ENCODE measurements around the gene SPSB4. TPM values are rescaled to one million over a fixed set of nuclear protein-coding genes. Genes with fewer than 3 reads are reported as not detected.
"Not testable (repeated sequence)": the region's sequence is repeated elsewhere in the genome, so short reads cannot be mapped to it uniquely, and the experiment has no call there.

Gene SPSB4
- total and polyA plus RNA-seq, 2 donors (not counting 1 experiment from before 2014, with no cell fraction given) = not detected

DNA sequence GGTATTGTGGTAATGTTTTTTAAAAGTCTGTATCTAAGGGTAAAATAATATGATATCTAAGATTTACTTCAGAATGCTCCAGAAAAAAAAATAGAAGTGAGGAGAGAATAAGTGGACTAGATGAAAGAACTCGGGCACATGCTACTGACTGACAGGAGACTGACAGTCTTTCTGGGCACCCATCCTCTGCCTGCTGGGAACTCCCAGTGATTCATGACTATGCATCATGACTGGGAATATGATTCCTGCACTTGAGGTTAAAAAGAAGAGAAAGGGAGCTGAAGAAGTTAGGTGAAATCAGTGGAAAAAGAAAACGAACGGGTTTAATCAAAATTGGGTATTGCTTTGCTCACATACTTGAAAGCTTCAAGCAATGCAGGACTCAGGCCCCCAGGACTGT is 35.7 kb upstream of the SPSB4 start:
- WGBS (ENCODE audit: insufficient coverage) = 94% methylated on average over 1 of the region's 3 CpGs
- H3K4me1 ChIP-seq (ENCODE audit: control insufficient read depth in 2 of 2, insufficient read depth in 2 of 2, low read length in 2 of 2) = no peaks in the 10 kb centered on the region
- ChIA-PET CTCF (no interaction called here), POLR2A (no interaction called here)
- no peak for ATAC-seq (ENCODE audit: low read depth)
- H4K20me1 ChIP-seq (ENCODE audit: control insufficient read depth, insufficient read depth, low read length, poor library complexity, severe bottlenecking) = no peaks in the 10 kb centered on the region
- intact Hi-C loops (cut with micrococcal nuclease) = no loop called here
- H3K4me3 ChIP-seq (ENCODE audit: control extremely low read depth in 1 of 5, extremely low read depth in 1 of 5, insufficient read depth in 1 of 5, low read depth in 2 of 5, low read length in 4 of 5) = no peak overlapping the region
- TF ChIP-seq EZH2 (IDR thresholded peaks at IDR 0.05; ENCODE audit: borderline replicate concordance, insufficient read depth, low read depth, low read length, poor library complexity, severe bottlenecking) = no peak
- TF ChIP-seq, protein P1, sequence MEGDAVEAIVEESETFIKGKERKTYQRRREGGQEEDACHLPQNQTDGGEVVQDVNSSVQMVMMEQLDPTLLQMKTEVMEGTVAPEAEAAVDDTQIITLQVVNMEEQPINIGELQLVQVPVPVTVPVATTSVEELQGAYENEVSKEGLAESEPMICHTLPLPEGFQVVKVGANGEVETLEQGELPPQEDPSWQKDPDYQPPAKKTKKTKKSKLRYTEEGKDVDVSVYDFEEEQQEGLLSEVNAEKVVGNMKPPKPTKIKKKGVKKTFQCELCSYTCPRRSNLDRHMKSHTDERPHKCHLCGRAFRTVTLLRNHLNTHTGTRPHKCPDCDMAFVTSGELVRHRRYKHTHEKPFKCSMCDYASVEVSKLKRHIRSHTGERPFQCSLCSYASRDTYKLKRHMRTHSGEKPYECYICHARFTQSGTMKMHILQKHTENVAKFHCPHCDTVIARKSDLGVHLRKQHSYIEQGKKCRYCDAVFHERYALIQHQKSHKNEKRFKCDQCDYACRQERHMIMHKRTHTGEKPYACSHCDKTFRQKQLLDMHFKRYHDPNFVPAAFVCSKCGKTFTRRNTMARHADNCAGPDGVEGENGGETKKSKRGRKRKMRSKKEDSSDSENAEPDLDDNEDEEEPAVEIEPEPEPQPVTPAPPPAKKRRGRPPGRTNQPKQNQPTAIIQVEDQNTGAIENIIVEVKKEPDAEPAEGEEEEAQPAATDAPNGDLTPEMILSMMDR (IDR thresholded peaks at IDR 0.05) = no peak
- no peaks in the 10 kb centered on the region for H3K79me2 ChIP-seq (ENCODE audit: control insufficient read depth, insufficient read depth, low read length)
- Mint-ChIP-seq H3K27ac (no peak overlapping the region), H3K27me3 (peaks cover 32% of the 10 kb centered on the region), H3K4me1 (peaks cover 7% of the 10 kb centered on the region), H3K4me3 (no peak overlapping the region), H3K9me3 (ENCODE audit: insufficient read depth) (peaks cover 3% of the 10 kb centered on the region)
- H3K9ac ChIP-seq (ENCODE audit: low read length) = no peak overlapping the region
- no peak overlapping the region for H3K27ac ChIP-seq (ENCODE audit: low read length in 2 of 2)
- no peak overlapping the region for H3K4me2 ChIP-seq (replicated peaks; ENCODE audit: low read depth, low read length, poor library complexity, severe bottlenecking)
- H2AFZ ChIP-seq (ENCODE audit: insufficient read depth, low read depth, low read length, poor library complexity, severe bottlenecking) = no peak overlapping the region
- no peak for DNase-seq
- no peaks in the 10 kb centered on the region for H3K36me3 ChIP-seq (replicated peaks in 1 of 2; ENCODE audit: control extremely low read depth in 1 of 2, control insufficient read depth in 1 of 2, extremely low read depth in 1 of 2, insufficient read depth in 2 of 2, low read length in 1 of 2)
- no peaks in the 10 kb centered on the region for H3K9me3 ChIP-seq (ENCODE audit: control extremely low read depth in 1 of 3, control insufficient read depth in 2 of 3, insufficient read depth in 1 of 3, low read length in 2 of 3)
- peaks cover 0 to under 1% (median 0%) of the 10 kb centered on the region in 4 experiments for H3K27me3 ChIP-seq (replicated peaks in 1 of 4; ENCODE audit: control extremely low read depth in 1 of 4, control insufficient read depth in 3 of 4, insufficient read depth in 4 of 4, low read length in 3 of 4)

DNA sequence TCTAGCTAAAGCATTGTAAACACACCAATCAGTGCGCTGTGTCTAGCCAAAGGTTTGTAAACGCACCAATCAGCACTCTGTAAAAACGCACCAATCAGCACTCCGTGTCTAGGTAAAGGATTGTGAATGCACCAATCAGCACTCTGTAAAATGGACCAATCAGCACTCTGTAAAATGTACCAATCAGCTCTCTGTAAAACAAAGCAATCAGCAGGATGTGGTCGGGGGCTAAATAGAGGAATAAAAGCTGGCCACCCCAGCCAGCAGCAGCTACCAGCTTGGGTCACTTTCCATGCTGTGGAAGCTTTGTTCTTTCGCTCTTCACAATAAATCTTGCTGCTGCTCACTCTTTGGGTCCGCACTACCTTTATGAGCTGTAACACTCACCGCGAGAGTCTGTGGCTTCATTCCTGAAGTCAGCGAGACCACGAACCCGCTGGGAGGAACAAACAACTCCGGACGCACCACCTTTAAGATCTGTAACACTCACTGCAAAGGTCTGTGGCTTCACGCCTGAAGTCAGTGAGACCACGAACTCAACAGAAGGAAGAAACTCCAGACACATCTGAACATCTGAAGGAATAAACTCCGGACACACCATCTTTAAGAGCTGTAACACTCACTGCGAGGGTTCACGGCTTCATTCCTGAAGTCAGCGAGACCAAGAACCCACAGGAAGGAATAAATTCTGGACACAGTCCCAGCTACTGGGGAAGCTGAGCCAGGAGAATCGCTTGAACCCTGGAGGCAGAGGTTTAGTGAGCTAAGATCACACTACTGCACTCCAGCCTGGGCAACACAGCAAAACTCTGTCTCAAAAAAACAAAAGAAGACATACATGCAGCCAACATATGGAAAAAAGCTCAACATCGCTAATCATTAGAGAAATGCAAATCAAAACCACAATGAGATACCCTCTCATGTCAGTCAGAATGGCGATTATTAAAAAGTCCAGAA is 33.5 kb upstream of the SPSB4 start:
- H3K27me3 ChIP-seq (replicated peaks in 1 of 4; ENCODE audit: control extremely low read depth in 1 of 4, control insufficient read depth in 3 of 4, insufficient read depth in 4 of 4, low read length in 3 of 4); H3K4me1 Mint-ChIP-seq; H3K9ac ChIP-seq (ENCODE audit: low read length); H3K27ac Mint-ChIP-seq; H3K4me3 ChIP-seq (ENCODE audit: control extremely low read depth in 1 of 5, extremely low read depth in 1 of 5, insufficient read depth in 1 of 5, low read depth in 2 of 5, low read length in 4 of 5); H2AFZ ChIP-seq (ENCODE audit: insufficient read depth, low read depth, low read length, poor library complexity, severe bottlenecking); CTCF ChIA-PET; intact Hi-C loops (cut with micrococcal nuclease); H3K36me3 ChIP-seq (replicated peaks in 1 of 2; ENCODE audit: control extremely low read depth in 1 of 2, control insufficient read depth in 1 of 2, extremely low read depth in 1 of 2, insufficient read depth in 2 of 2, low read length in 1 of 2); H3K79me2 ChIP-seq (ENCODE audit: control insufficient read depth, insufficient read depth, low read length); DNase-seq; H3K4me2 ChIP-seq (replicated peaks; ENCODE audit: low read depth, low read length, poor library complexity, severe bottlenecking); H3K27ac ChIP-seq (ENCODE audit: low read length in 2 of 2); POLR2A ChIA-PET; H3K9me3 ChIP-seq (ENCODE audit: control extremely low read depth in 1 of 3, control insufficient read depth in 2 of 3, insufficient read depth in 1 of 3, low read length in 2 of 3); H3K4me1 ChIP-seq (ENCODE audit: control insufficient read depth in 2 of 2, insufficient read depth in 2 of 2, low read length in 2 of 2); H3K4me3 Mint-ChIP-seq; H4K20me1 ChIP-seq (ENCODE audit: control insufficient read depth, insufficient read depth, low read length, poor library complexity, severe bottlenecking); ATAC-seq (ENCODE audit: low read depth); H3K9me3 Mint-ChIP-seq (ENCODE audit: insufficient read depth): not testable (repeated sequence)
- peaks cover 22% of the 10 kb centered on the region for H3K27me3 Mint-ChIP-seq
- WGBS (ENCODE audit: insufficient coverage) = 43% methylated on average over 15 of the region's 23 CpGs
